OCI-LY1 (cell line): ENCODE results near the gene DAAM2.

Experiments used
- EZH2 ChIP-seq: fragments of 200-600 bp; sonication (generic), shearing (Covaris generic); IDR thresholded peaks from 2 replicates; pipeline ENCODE4 v1.8.0; 2017; ENCODE audit warnings: borderline replicate concordance, mixed run types, mild to moderate bottlenecking, antibody characterized with exemption, low read length, moderate library complexity, mixed read lengths
- TF ChIP-seq, protein P1 (sequence below): fragments of 200-600 bp; sonication (generic), shearing (Covaris generic); IDR thresholded peaks from 2 replicates; pipeline ENCODE4 v1.5.1; 2017; ENCODE audit warnings: mild to moderate bottlenecking, antibody characterized with exemption, low read length, moderate library complexity, mixed read lengths

- TF ChIP-seq, protein P1, sequence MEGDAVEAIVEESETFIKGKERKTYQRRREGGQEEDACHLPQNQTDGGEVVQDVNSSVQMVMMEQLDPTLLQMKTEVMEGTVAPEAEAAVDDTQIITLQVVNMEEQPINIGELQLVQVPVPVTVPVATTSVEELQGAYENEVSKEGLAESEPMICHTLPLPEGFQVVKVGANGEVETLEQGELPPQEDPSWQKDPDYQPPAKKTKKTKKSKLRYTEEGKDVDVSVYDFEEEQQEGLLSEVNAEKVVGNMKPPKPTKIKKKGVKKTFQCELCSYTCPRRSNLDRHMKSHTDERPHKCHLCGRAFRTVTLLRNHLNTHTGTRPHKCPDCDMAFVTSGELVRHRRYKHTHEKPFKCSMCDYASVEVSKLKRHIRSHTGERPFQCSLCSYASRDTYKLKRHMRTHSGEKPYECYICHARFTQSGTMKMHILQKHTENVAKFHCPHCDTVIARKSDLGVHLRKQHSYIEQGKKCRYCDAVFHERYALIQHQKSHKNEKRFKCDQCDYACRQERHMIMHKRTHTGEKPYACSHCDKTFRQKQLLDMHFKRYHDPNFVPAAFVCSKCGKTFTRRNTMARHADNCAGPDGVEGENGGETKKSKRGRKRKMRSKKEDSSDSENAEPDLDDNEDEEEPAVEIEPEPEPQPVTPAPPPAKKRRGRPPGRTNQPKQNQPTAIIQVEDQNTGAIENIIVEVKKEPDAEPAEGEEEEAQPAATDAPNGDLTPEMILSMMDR = no peak
- no peak for TF ChIP-seq EZH2
Observed at GRCh38 chr6:39886871-39887270, 94.7 kb downstream of the DAAM2 start.
